H9 (cell line): ENCODE measurements around the gene BBC3. TPM values are rescaled to one million over a fixed set of nuclear protein-coding genes. Genes with fewer than 3 reads are reported as not detected.

Experiments
- DNase-seq: peaks from one replicate; pipeline ENCODE4 v3.0.0-alpha.2; 2017
- H2AFZ ChIP-seq: one replicate; pipeline ENCODE4 v1.6.1; 2013; ENCODE audit warnings: mild to moderate bottlenecking, low read length, control low read depth, moderate library complexity
- H2AK5ac ChIP-seq: 2 replicates; pipeline ENCODE4 v1.6.1; 2013; ENCODE audit warnings: low read length, control low read depth, mixed read lengths; ENCODE audit not compliant: insufficient read length
- H2BK120ac ChIP-seq: one replicate; pipeline ENCODE4 v1.6.1; 2013; ENCODE audit warnings: low read depth, mild to moderate bottlenecking, low read length, control low read depth, inconsistent platforms; ENCODE audit not compliant: poor library complexity, severe bottlenecking
- H2BK12ac ChIP-seq: 2 replicates; pipeline ENCODE4 v1.6.1; 2013; ENCODE audit warnings: low read length, control low read depth, mixed read lengths, low read depth; ENCODE audit not compliant: insufficient read length
- H2BK15ac ChIP-seq: 2 replicates; pipeline ENCODE4 v1.6.1; 2013; ENCODE audit warnings: low read depth, low read length, control low read depth
- H2BK20ac ChIP-seq: one replicate; pipeline ENCODE4 v1.6.1; 2013; ENCODE audit warnings: low read depth, mild to moderate bottlenecking, low read length, control low read depth, inconsistent platforms; ENCODE audit not compliant: poor library complexity, severe bottlenecking
- H2BK5ac ChIP-seq: 2 replicates; pipeline ENCODE4 v1.6.1; 2013; ENCODE audit warnings: low read length, control low read depth, mixed read lengths; ENCODE audit not compliant: insufficient read length
- H3K14ac ChIP-seq: 2 replicates; pipeline ENCODE4 v1.6.1; 2013; ENCODE audit warnings: low read length, control low read depth; ENCODE audit not compliant: insufficient read depth
- H3K18ac ChIP-seq: 2 replicates; pipeline ENCODE4 v1.6.1; 2013; ENCODE audit warnings: low read depth, mild to moderate bottlenecking, mixed read lengths, low read length, control low read depth; ENCODE audit not compliant: insufficient read length
- H3K23ac ChIP-seq: 2 replicates; pipeline ENCODE4 v1.6.1; 2013; ENCODE audit warnings: low read length, control low read depth, mixed read lengths, low read depth; ENCODE audit not compliant: insufficient read length
- H3K23me2 ChIP-seq: 2 replicates; pipeline ENCODE4 v1.6.1; 2013; ENCODE audit warnings: low read depth, mild to moderate bottlenecking, mixed read lengths, low read length, control low read depth; ENCODE audit not compliant: insufficient read length, poor library complexity, severe bottlenecking
- H3K27ac ChIP-seq: 2 replicates; pipeline ENCODE4 v1.5.1; 2013; ENCODE audit warnings: low read length, control low read depth, mixed read lengths, low read depth; ENCODE audit not compliant: insufficient read length
- H3K27me3 ChIP-seq: 2 replicates; pipeline ENCODE4 v1.6.1; 2013; ENCODE audit warnings: low read length, control low read depth, inconsistent platforms; ENCODE audit not compliant: insufficient read depth
- H3K4ac ChIP-seq: 2 replicates; pipeline ENCODE4 v1.6.1; 2013; ENCODE audit warnings: low read depth, mild to moderate bottlenecking, control low read depth, inconsistent platforms, low read length, moderate library complexity
- H3K4me1 ChIP-seq: 2 replicates; pipeline ENCODE4 v1.6.1; 2013; ENCODE audit warnings: low read length, control low read depth, inconsistent platforms; ENCODE audit not compliant: insufficient read depth
- H3K4me2 ChIP-seq: 2 replicates; pipeline ENCODE4 v1.6.1; 2013; ENCODE audit warnings: low read length, control low read depth, mixed read lengths; ENCODE audit not compliant: insufficient read length, insufficient read depth
- H3K56ac ChIP-seq: 2 replicates; pipeline ENCODE4 v1.6.1; 2013; ENCODE audit warnings: low read depth, mild to moderate bottlenecking, mixed read lengths, low read length, control low read depth; ENCODE audit not compliant: insufficient read length
- H3K79me1 ChIP-seq: 2 replicates; pipeline ENCODE4 v1.6.1; 2013; ENCODE audit warnings: low read depth, mild to moderate bottlenecking, moderate library complexity, low read length, control low read depth, inconsistent platforms; ENCODE audit not compliant: insufficient read depth, poor library complexity, severe bottlenecking
- H3K79me2 ChIP-seq: 2 replicates; pipeline ENCODE4 v1.6.1; 2013; ENCODE audit warnings: low read length, control low read depth, inconsistent platforms; ENCODE audit not compliant: insufficient read depth
- H3K9ac ChIP-seq: 2 replicates; pipeline ENCODE4 v1.6.1; 2013; ENCODE audit warnings: low read length, control low read depth, mixed read lengths; ENCODE audit not compliant: insufficient read length; ENCODE audit errors: extremely low read depth
- H3K9me3 ChIP-seq: one replicate; pipeline ENCODE4 v1.6.1; 2013; ENCODE audit warnings: low read depth, low read length, inconsistent platforms; ENCODE audit not compliant: control insufficient read depth
- H3T11ph ChIP-seq: one replicate; pipeline ENCODE4 v1.6.1; 2013; ENCODE audit warnings: mild to moderate bottlenecking, low read length, control low read depth, inconsistent platforms
- H4K20me1 ChIP-seq: one replicate; pipeline ENCODE4 v1.6.1; 2013; ENCODE audit not compliant: control insufficient read depth, insufficient read length, insufficient read depth
- H4K5ac ChIP-seq: 2 replicates; pipeline ENCODE4 v1.6.1; 2013; ENCODE audit warnings: low read depth, mild to moderate bottlenecking, mixed read lengths, low read length, control low read depth; ENCODE audit not compliant: insufficient read length
- H4K8ac ChIP-seq: replicated peaks from 2 replicates; pipeline ENCODE4 v1.6.1; 2013; ENCODE audit warnings: low read length, control low read depth, mixed read lengths, low read depth; ENCODE audit not compliant: insufficient read length
- H4K91ac ChIP-seq: 2 replicates; pipeline ENCODE4 v1.6.1; 2013; ENCODE audit warnings: low read depth, mild to moderate bottlenecking, moderate library complexity, mixed read lengths, low read length, control low read depth; ENCODE audit not compliant: insufficient read length
- H3K27ac Mint-ChIP-seq, 3 experiments: 2 replicates in 2 of 3; 3 replicates in 1 of 3; pipeline ENCODE4 v1.8.0; 2020 to 2021; ENCODE audit warnings: mixed read lengths in 3 of 3, mild to moderate bottlenecking in 1 of 3, moderate library complexity in 1 of 3
- H3K27me3 Mint-ChIP-seq: 2 replicates; pipeline ENCODE4 v1.8.0; 2021; ENCODE audit warnings: low read depth, mild to moderate bottlenecking, moderate library complexity, mixed read lengths
- H3K36me3 Mint-ChIP-seq, 3 experiments: 2 replicates in 2 of 3; 3 replicates in 1 of 3; pipeline ENCODE4 v1.8.0; 2020 to 2021; ENCODE audit warnings: low read depth in 3 of 3, mixed read lengths in 3 of 3; ENCODE audit not compliant: insufficient read depth in 1 of 3
- H3K4me1 Mint-ChIP-seq, 2 experiments: 2 replicates each; pipeline ENCODE4 v1.8.0; 2020; ENCODE audit warnings: mixed read lengths in 2 of 2
- H3K4me3 Mint-ChIP-seq, 2 experiments: 2 replicates in 1 of 2; 3 replicates in 1 of 2; pipeline ENCODE4 v1.8.0; 2020 to 2021; ENCODE audit warnings: mild to moderate bottlenecking in 2 of 2, mixed read lengths in 2 of 2, moderate library complexity in 1 of 2
- H3K9me3 Mint-ChIP-seq, 2 experiments: 2 replicates in 1 of 2; 3 replicates in 1 of 2; pipeline ENCODE4 v1.8.0; 2020; ENCODE audit warnings: mild to moderate bottlenecking in 2 of 2, mixed read lengths in 2 of 2, moderate library complexity in 1 of 2
- WGBS: extraction: QIAGEN DNeasy Blood & Tissue Kit; methylation state at CpG from one replicate; pipeline ENCODE4 v1.1.7; 2013; ENCODE audit warnings: missing lambda C conversion rate, low lambda C conversion rate, mixed read lengths; ENCODE audit not compliant: insufficient read length; ENCODE audit errors: extremely low coverage; 5-methylcytosine and 5-hydroxymethylcytosine counted together
- total RNA-seq: library from RNA; stranded (reverse); gene quantifications from 2 replicates; pipeline ENCODE4 v1.2.1, GENCODE V29; 2021
- TF ChIP-seq, protein P1 (sequence below): fragments of 200-600 bp; sonication (generic); conservative IDR thresholded peaks from 3 replicates; pipeline ENCODE4 v1.8.0; 2021; ENCODE audit warnings: antibody characterized with exemption, mild to moderate bottlenecking

Gene BBC3
- total RNA-seq, 1 experiment from 2014 or later, result 23.2 TPM

DNA sequence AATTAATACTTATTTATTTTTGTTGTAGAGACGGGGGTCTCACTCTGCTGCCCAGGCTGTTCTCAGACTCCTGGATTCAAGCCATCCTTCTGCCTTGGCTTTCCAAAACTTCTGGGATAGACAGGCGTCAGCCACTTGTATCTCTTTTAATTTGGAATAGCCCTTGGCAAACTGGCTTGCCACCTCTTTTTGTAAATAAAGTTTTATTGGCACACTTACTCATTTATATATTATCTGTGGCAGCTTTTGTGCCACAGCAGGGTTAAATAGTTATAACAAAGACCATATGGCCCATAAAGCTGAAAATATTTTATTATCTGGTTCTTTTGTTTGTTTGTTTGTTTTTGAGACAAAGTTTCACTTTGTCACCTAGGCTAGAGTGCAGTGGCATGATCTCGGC is 30.5 kb downstream of the BBC3 start:
- Histone ChIP-seq H3T11ph (no peak overlapping the region), H2AFZ (no peak overlapping the region), H2BK15ac (no peak overlapping the region), H3K79me1 (no peaks in the 10 kb centered on the region), H3K4me2 (no peak overlapping the region), H4K91ac (no peak overlapping the region), H4K5ac (no peak overlapping the region), H3K9me3 (no peaks in the 10 kb centered on the region), H3K27ac (no peak overlapping the region), H4K20me1 (no peaks in the 10 kb centered on the region), H3K56ac (no peak overlapping the region), H3K79me2 (no peaks in the 10 kb centered on the region), H3K4ac (no peak overlapping the region), H3K14ac (no peak overlapping the region), H3K27me3 (no peaks in the 10 kb centered on the region), H2BK5ac (no peak overlapping the region), H3K23ac (no peak overlapping the region), H2BK120ac (no peak overlapping the region), H3K23me2 (no peaks in the 10 kb centered on the region), H2AK5ac (no peak overlapping the region), H2BK12ac (no peak overlapping the region), H3K9ac (no peak overlapping the region), H3K18ac (no peak overlapping the region), H3K4me1 (no peaks in the 10 kb centered on the region), H4K8ac (no peak overlapping the region), H2BK20ac (no peak overlapping the region)
- no peaks in the 10 kb centered on the region for H3K27me3 Mint-ChIP-seq
- H3K27ac Mint-ChIP-seq, result no peak overlapping the region
- TF ChIP-seq, protein P1, sequence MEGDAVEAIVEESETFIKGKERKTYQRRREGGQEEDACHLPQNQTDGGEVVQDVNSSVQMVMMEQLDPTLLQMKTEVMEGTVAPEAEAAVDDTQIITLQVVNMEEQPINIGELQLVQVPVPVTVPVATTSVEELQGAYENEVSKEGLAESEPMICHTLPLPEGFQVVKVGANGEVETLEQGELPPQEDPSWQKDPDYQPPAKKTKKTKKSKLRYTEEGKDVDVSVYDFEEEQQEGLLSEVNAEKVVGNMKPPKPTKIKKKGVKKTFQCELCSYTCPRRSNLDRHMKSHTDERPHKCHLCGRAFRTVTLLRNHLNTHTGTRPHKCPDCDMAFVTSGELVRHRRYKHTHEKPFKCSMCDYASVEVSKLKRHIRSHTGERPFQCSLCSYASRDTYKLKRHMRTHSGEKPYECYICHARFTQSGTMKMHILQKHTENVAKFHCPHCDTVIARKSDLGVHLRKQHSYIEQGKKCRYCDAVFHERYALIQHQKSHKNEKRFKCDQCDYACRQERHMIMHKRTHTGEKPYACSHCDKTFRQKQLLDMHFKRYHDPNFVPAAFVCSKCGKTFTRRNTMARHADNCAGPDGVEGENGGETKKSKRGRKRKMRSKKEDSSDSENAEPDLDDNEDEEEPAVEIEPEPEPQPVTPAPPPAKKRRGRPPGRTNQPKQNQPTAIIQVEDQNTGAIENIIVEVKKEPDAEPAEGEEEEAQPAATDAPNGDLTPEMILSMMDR, result no peak
- H3K4me1 Mint-ChIP-seq, result no peaks in the 10 kb centered on the region
- DNase-seq, result no peak
- H3K9me3 Mint-ChIP-seq, result no peaks in the 10 kb centered on the region
- WGBS, result no CpG with 5 or more reads among the region's 3 CpGs
- no peak overlapping the region for H3K4me3 Mint-ChIP-seq
- H3K36me3 Mint-ChIP-seq, result peaks cover 36 to 79% (median 76%) of the 10 kb centered on the region in 3 experiments
